ENCODE results near the gene TMEM255A.
"Not testable (repeated sequence)": the region's sequence is repeated elsewhere in the genome, so short reads cannot be mapped to it uniquely, and the experiment has no call there.

The TMEM255A gene

DNA sequence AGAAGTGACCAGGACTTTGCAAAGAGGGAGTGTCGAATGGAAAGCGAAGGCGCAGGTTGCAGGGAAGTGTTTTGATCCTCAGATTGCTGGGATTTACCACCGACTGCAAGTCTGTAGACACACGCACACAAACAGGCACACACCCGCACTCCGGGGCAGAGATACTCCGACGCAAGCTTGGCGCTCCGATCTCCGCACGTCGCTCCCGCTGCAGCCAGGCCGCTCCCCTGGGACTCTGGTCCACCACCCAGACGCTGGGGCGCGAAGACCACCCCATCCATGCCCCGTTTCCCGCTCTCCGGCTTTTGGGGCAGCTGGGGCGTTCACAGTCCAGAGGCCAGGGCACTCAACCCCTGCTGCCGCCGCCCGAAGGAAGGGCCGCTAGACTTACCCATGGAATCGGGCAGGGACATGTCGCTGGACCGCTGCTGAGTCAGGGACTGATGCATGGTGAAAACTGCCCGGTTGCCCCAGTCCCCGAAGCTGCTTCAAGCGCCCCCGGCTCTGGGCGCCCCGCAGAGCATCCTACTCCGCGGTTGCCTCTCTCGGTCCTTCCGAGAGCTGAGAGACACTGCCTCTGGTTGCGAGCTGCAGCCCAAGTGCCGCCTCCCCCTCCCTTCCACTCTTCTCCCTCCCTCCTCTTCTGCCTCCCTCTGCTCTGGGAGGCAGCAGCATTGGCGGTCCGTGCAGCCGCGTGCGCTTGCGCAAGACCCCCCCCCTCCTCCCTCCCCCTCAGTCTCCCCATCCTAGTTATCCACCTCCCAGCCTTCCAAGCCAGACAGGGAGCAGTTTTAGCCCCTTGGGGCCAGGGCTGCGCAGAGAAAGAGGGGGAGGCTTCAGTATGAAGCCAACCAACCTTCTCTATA lies at the start of gene TMEM255A:
TMEM255A (minus strand) TSS at position 601 of the 866 bp plus-strand sequence; CDS start at position 449, 152 bp downstream.
- DNase-seq (ENCODE audit: low read depth in 4 of 4, low spot score in 1 of 4), result no peak

DNA sequence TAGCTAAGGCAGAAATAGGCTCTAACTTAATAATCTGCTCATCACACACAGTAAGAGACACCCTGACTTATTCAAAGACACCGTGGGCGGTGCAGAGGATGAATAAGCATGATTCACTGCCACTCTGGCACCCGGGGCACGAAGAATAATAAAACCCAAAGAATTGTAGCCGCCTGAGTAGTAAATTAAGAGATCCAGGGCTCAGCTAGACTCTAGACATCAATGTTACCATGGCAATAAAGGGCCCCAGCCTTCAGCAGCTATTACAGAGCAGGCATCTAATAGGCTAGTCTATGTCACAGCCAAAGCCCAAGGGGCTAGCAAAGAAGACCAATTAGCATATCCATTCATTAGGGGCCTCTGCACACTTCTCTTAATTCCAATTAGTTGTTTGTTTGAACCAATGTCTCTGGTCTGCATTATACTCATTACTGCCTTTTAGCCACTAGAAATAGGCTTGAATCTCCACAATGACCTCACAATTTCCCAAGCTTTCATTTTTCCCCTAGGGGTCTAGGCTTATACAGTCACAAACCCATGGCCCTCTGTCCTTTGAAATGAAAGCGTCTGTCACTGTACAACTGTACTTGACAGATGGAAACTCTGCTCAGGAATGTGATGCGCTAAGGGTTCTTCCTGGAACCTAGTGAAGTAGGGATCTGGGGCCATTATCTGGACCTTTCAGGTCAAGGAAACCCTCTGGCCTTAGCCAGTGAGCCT lies 47.6 kb upstream of the TMEM255A start:
- peak in 1 of 4 experiments; percentile 8 for DNase-seq (ENCODE audit: low read depth in 4 of 4, low spot score in 1 of 4)

DNA sequence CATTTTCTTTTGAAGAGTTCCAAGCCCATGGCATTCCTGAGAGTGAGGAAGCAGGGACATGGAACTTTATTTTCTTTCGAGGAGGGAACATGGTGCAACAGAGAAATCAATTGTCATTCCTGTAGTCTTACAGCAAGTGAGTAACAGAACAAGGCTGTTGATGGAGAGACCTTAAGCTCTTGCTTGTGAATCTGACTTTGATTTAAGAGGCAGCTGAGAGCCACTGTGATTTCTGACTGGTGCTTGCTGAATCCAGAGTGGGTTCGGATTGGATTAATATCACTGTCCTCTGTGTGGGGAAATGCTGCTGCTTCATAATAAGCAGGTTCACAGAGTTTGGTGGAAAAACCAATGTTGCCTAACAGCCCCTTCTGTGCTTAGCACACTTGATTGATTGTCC lies 45.9 kb upstream of the TMEM255A start:
- DNase-seq (ENCODE audit: low read depth in 4 of 4, low spot score in 1 of 4), result no peak

DNA sequence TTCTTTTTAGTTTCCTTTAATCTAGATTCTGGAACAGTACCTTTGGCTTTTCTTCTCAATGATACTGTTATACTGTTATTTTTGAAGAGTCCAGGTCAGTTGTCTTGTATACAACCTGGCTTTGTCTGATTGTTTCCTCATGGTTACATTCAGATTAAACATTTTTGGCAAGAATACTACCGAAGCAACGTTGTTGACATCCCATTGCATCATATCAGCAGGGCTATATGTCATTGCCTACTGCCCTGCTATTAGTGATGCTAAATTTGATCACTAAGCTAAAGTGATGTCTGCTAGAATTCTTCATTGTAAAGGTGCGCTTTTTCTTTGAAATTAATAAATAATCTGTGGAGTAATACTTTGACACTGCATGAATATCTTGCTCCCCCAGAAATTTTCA lies 44.8 kb upstream of the TMEM255A start:
- no peak for DNase-seq (ENCODE audit: low read depth in 4 of 4, low spot score in 1 of 4)

DNA sequence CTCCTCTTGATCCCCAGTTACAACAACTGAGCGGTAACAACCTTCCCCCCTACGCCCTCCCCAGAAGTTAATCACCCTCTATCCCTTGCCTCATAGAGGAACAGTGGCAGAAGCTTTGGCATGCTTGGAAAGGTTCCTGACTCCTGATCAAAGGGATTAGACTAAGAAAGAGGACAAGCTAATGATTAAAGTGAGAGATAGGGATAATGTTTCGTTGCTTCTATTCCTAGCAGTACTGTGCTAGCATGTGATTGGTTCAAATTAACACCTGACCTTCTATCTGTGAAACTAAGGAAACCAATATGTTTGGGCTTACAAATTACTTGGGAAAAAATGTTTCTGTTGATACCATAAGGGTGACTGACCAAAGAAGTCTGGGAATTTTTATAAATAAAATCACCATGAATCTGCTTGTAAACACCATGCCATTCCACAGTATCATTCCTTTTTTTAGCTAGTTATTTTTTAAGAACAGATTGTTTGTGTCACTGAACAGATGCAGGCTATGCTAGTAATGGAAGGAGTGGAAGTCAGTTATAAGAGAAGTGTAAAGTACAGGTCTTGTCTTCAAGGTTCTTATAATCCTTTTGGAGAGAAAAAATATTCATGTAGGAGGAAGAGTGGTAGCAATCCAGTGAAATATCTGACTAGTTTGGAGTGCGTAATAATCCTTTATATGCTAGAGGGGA lies 39.3 kb upstream of the TMEM255A start:
- no peak for DNase-seq (ENCODE audit: low read depth in 4 of 4, low spot score in 1 of 4)

DNA sequence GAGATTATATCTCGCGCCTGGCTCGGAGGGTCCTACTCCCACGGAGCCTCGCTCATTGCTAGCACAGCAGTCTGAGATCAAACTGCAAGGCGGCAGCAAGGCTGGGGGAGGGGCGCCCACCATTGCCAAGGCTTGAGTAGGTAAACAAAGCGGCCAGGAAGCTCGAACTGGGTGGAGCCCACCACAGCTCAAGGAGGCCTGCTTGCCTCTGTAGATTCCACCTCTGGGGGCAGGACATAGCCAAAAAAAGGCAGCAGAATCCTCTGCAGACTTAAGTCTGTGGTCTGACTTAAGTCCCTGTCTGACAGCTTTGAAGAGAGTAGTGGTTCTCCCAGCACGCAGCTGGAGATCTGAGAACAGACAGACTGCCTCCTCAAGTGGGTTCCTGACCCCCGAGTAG lies 33.3 kb upstream of the TMEM255A start:
- not testable (repeated sequence) for DNase-seq (ENCODE audit: low read depth in 4 of 4, low spot score in 1 of 4)

DNA sequence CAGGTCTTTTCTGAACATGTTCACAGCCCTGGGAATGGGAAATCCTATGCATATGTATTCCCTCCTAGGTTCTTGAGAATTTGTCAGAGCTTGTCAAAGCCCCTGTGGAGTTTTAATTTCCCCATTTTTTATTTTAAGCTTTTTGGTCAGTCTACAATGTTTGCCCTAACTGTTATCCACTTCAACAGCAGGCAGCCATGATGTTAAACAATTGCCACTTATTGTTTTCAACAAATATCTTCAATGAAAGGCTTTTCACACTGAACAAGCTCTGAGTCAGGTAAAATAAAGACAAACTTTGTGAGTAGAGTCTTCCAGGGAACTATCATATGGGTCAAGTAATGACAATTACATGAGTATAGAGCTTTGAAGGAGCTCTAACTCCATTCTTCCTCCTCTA lies 25.6 kb upstream of the TMEM255A start:
- DNase-seq (ENCODE audit: low read depth in 4 of 4, low spot score in 1 of 4), result no peak

DNA sequence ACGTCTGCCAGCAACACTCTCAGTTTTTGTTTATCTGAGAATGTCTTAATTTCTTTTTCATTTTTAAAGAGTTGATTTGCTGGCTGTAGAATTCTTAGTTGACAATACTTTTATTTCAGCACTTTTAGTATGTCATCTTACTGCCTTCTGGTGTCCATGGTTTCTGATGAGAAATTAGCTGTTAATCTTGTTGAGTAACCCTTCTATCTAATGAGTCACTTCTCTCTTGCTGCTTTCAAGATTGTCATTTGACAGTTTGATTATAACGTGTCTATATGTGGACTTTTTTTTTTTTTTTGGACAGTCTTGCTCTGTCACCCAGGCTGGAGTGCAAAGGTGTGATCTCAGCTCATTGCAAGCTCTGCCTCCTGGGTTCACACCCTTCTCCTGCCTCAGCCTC lies 24.0 kb upstream of the TMEM255A start:
- DNase-seq (ENCODE audit: low read depth in 4 of 4, low spot score in 1 of 4), result no peak

DNA sequence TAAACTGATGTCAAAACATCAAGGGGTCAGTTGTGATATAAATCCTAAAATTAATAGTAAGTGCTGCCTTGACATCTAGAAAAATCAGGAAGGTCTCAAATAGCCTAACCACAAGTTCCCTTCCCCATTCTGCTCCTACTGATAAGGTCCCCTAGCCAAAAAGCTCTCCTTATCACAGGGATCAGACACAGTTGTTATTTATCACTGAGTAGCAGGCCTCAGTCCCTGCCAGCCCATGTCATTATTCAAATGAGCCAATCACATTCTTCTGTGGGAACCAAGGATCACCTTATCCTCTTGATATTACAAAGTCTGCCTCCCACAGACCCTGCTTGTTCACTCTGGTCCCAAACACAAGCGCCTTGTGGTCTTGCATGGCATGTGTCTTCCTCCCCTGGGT lies 23.3 kb upstream of the TMEM255A start:
- DNase-seq (ENCODE audit: low read depth in 4 of 4, low spot score in 1 of 4), result no peak

DNA sequence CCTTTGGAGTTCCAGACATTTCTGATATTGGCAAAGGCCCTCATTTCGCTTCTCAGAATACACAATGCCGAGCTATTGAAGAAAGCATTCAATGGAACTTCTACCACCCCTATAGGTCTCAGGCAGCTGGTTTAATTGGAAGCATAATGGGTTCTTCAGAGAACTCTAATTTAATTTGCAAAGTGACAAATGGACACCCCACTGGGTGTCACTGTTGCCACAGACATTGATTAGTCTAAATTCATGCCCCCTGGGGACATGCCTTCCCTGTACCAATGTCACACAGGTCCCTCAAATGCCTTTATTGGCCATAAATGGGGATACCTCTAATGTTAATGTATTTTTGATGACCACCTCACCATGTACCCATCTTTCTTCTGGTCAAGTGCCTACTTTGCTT lies 22.9 kb upstream of the TMEM255A start:
- no peak for DNase-seq (ENCODE audit: low read depth in 4 of 4, low spot score in 1 of 4)

DNA sequence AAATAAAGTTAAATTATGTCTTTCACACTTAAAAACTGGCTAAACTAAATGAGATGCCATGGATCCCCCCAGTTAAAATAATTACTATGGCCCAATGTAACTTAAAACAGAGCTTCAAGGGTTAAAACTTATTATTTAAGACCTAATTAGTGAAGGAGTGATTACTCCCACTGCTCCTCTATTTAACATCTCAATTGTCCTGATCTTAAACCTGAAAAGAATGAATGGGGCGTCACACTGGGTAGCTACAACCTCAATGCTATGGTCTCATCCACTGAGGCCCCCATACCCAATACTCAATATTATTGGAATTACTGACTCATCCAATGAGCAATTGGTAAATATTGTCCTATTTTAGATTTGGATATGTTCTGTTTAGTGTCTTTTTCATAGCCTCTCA lies 21.1 kb upstream of the TMEM255A start:
- DNase-seq (ENCODE audit: low read depth in 4 of 4, low spot score in 1 of 4), result no peak

DNA sequence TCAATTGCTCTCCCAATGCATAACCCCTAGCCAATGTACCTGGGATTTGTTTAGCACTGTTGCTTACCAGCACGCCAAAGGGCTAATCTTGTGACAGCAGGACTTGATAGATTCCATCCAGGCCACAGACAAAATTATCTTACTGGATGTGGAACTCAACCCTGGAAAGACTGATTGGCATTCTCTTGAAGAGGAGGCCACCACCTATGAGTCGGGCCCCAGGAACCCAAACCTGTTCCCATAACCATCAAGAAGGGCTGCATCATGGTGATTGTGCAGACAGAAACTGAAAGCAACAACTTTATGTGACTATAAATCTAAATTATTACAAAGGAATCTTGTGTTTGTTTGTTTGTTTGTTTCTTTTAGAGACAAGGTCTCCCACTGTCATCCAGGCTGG lies 19.9 kb upstream of the TMEM255A start:
- DNase-seq (ENCODE audit: low read depth in 4 of 4, low spot score in 1 of 4), result no peak

DNA sequence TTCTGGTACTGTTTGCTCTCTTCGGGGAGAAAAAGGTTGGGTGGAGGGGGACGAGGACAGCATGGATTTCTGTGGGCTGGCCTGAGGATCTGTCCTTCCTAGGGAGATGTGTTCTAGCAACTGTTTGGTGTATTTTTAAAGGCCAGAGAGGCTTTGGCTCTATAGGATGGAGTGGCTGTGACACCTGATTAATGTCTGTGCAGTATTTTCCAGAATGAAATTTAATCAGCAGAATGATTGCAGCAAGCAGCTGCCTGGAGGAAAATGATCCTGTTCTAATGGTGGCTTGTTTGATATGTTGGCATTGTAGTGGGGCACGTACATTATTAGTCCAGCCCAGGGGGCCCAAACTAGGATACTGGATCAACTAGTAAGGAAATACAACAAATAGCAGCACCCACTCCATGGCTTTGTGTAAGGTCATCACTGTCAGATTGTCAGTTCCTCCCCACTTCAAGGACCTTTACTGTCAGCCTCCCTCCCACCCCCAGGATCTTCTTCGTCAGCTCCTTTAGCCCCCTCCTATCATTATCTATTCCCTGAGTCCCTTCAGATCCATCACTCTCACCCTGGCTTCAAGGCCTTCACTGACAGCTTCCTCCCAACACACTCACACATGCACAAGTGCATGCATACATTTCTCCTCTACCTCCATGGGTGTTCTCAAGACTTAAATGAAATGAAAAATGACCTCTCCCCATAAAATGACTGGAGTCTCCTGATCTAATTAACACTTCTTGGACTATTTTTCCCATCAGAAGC lies 10.4 kb upstream of the TMEM255A start:
- no peak for DNase-seq (ENCODE audit: low read depth in 4 of 4, low spot score in 1 of 4)

DNA sequence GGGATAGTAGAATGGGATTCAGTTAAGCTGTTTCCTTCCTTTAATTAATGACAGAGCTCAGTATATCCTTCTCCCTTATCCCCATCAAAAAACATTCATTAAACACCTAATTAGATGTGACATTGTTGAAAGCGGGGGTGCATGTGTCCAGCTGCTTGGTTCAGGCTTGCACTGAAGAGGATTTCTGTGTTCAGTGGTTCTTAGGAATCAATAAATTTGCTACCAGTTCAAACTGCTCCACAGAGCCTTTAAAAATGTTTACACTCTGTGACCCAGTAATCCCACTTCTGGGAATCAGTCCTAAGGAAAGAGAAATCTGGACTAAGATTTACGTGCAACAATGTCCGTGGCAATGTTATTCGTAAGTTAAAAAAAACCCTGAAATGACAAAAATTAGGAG lies 7.2 kb upstream of the TMEM255A start:
- DNase-seq (ENCODE audit: low read depth in 4 of 4, low spot score in 1 of 4), result no peak

DNA sequence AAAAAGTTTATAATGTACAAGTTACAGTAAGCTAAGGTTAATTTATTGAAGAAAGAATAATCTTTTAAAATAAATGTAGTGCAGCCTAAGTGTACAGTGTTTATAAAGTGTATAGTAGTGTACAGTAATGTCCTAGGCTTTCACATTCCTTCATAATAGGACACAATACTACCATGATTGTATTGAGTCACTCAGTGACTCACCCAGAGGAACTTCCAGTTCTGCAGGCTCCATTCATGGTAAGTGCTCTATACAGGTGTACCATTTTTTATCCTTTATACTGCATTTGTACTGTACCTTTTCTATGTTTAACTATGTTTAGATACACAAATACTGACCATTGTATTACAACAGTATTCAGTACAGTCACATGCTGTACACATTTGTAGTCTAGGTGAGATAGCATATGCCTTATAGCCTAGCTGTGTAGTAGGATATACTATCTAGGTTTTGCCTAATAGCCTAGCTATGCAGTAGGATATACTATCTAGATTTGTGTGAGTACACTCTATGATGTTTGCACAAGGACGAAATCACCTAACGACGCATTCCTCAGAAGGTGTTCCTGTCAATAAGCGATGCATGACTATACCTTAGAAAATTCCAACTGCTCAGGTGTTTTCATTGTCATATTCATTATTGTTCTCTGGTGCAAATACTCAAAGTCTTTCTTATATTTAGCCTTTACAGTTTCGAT lies 5.5 kb upstream of the TMEM255A start:
- no peak for DNase-seq (ENCODE audit: low read depth in 4 of 4, low spot score in 1 of 4)

DNA sequence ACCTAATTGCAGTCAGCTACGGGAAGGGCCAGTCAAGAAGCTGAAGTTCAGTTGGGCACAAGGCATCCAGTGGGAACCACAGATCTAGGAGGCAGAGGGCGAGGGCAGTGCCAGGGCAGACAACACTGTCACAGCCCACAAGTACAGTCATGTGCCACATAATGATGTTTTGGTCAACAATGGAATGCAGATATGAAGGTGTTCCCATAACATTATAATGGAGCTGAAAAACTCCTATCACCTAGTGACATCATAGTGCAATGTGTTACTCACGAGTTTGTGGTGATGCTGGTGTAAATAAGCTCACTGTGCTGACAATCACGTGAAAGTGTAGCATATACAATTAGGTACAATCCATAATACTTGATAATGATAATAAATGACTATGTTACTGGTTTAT lies 4.5 kb upstream of the TMEM255A start:
- DNase-seq (ENCODE audit: low read depth in 4 of 4, low spot score in 1 of 4), result no peak

DNA sequence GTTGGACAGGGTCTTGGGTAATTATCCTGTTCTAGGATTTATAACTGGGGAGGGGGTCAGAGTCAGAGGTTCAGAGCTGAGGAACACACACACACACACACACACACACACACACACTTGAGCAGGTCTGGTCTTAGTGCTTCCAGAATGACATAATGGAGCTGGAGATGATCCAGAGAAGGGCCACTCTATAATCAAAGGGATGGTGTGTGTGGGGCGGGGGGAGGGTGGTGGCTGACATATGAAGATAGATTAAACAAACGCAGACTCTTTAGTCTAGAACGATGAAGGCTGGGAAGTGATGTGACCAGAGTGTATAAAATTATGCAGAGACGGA lies 434 bp upstream of the TMEM255A start:
- DNase-seq (ENCODE audit: low read depth in 4 of 4, low spot score in 1 of 4), result no peak

DNA sequence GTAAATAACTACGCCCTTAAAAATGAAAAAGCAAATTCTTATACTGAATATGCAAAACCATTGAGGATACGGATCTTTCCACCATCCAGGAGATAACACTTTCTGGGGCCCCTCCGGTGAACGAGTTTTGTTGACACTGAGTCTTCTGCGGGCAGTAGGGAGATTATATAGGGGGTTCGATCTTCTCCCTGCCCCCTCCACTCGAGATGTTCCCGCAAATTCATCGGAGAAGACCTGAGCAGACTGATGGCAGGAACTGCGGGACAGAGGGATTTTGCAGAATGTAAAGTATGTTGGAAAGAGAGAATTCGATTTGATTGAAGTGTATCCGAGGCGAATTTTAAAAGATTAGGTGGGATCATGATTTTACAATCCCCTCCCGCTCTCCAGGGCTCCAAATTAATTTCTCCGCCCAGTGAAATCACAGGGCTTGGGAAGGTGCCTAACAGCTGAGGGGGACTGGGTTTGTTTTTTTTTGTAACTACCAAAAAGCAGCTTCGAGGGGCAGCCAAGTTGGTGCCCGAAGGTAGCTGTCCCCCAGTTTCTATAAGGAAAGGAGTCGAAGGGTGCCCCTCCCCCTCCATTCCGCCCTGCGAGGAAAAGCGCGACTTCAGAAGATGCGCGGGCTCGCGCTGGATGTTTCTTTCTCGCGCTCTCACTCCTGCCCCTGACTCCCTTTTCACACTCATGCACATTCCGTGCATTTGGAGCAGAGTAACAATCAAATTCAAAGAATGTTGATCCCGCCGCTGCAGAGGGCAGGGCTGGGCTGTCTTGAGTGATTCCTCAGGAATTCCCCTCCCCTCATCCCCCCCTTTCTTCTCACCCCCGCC lies 1.2 kb downstream of the TMEM255A start:
- DNase-seq (ENCODE audit: low read depth in 4 of 4, low spot score in 1 of 4), result no peak

DNA sequence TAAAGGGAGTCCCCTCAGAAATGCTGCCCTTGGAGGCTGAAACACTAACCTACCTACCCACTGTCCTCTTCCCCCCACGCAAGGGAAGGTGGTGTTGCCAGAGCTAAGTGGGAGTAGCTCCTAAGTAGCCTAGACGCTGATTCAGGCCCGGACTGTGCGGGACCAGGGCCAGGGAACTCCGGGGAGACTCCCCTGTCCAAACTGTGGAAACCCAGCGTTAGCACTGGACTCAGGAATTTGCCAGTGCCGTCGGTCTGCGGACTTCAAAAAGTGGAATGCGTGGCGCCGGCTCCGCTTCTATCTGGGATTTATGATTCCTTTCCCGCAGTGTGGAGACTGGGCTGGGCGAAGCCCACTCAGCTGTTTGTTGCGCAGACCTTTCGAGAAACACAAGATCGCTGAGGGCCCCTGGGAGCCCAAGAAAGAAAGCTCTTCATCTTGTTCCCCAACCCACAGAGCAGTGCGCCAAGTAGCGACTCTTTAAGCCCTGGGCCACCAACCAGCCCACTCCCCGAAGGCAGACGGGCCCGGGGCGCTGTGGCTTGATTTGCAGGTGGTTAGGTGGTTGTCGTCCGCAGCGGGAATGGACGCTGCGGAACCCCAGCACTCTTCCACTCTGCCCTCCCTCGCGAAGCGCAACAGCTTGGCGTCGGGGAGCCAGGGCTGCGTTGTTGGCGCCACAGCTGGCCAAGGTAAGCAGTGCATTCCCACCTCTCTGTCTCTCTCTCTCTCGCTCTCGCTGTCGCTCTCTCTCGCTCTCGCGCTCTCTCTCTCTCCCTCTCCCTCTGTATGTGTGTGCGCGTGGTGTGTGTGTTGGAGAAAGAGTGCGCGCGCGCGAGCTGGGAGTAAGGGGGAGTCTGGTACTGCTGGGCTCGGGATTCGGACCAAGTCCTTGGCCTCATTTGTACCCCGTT lies 2.0 kb downstream of the TMEM255A start:
- DNase-seq (ENCODE audit: low read depth in 4 of 4, low spot score in 1 of 4), result peak in 3 of 4 experiments; percentile 32 to 48 (median 35)
